ENCODE results near the gene MBD5. TPM values are rescaled to one million over a fixed set of nuclear protein-coding genes. Genes with fewer than 3 reads are reported as not detected.
"Not testable (repeated sequence)": the region's sequence is repeated elsewhere in the genome, so short reads cannot be mapped to it uniquely, and the experiment has no call there.

The MBD5 gene
- total RNA-seq, 1 donor from 2014 or later, result 13.2 TPM

GRCh38 chr2:148542614-148543013, 521.7 kb downstream of the MBD5 start:
- no peak for DNase-seq (ENCODE audit: low read depth)

- not testable (repeated sequence) for DNase-seq (ENCODE audit: low read depth)
Measured at GRCh38 chr2:148543088-148543540, 522.2 kb downstream of the MBD5 start.

- no peak for DNase-seq (ENCODE audit: low read depth)
Measured at GRCh38 chr2:148545390-148546256, 524.7 kb downstream of the MBD5 start.

DNA sequence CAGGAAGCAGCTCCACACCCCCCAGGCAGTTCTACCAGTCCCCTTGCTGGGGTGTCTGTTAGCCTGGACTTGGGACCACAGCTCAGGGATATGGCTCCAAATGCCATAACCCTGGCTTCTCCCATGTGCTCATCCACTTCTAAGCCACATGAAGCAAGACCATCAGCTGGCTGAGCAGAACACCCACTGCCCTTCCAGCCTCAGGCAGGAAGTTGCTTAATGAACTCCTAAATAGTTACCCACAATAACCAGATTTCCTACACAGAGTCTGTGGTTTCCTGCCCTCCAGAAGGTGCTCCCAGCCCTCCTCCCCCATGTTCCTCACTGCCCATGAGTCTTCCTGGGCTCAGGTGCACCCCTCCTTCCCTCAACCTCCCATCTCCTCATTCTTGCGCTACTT, 525.4 kb downstream of the MBD5 start:
- DNase-seq (ENCODE audit: low read depth), result no peak

DNA sequence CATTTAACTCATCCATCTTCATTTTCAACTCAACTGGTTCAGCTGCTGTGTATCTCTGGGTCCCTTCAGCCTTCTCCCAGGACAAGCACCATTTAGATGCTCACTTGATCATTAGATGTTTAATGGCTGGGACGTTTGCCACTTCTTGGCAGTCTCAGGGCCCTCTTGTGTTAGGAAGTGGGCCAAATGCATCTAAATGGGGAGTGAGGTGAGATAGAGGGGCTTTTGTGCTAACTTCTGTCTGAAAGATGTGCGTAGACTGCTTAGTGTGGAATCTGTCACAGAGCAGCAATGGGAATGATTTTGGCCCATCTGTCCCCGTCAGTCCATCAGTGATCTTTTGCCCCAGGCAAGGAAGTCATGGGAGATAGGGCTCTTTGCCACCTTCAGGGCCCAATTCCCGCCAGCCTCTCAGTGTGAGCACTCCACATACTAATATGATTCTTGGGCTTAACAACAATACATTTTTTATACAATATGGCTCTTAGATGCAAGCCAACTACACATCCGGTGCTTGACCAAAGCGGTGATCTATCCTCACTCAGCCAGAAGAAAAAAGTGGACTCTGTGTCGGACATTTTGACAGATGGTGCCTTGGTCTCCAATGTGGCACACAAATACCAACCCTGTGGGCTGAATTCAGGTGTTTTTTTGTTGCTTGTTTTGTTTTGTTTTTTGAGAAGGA, 528.0 kb downstream of the MBD5 start:
- DNase-seq (ENCODE audit: low read depth), result no peak

GRCh38 chr2:148552675-148553331, 531.9 kb downstream of the MBD5 start:
- no peak for DNase-seq (ENCODE audit: low read depth)

DNA sequence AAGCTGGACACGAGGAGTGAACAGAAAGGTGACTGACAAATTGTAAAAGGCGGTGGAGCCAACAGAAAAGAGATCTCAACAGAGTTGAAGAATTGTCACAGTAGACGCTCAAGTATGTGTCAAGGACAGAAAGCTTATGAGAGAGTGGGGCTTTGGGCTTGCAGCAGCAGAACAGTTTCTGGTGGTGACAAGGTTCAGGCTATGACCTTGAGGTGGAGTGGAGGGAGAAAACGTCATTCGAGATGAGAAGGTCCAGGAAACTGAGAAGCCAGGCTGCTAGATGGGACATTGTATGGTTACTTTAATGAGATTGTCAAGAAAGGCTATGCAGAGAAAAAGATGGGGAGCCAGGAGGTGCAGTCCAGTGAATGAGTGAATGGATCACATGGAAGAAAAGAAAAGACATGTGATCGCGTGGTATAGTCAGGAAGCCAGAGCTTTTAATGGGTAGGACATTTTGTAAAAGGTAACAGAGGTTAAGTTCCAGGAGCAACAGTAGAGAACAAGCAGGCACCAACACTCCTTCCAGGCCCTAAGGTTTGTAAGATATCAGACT, 532.5 kb downstream of the MBD5 start:
- no peak for DNase-seq (ENCODE audit: low read depth)

DNA sequence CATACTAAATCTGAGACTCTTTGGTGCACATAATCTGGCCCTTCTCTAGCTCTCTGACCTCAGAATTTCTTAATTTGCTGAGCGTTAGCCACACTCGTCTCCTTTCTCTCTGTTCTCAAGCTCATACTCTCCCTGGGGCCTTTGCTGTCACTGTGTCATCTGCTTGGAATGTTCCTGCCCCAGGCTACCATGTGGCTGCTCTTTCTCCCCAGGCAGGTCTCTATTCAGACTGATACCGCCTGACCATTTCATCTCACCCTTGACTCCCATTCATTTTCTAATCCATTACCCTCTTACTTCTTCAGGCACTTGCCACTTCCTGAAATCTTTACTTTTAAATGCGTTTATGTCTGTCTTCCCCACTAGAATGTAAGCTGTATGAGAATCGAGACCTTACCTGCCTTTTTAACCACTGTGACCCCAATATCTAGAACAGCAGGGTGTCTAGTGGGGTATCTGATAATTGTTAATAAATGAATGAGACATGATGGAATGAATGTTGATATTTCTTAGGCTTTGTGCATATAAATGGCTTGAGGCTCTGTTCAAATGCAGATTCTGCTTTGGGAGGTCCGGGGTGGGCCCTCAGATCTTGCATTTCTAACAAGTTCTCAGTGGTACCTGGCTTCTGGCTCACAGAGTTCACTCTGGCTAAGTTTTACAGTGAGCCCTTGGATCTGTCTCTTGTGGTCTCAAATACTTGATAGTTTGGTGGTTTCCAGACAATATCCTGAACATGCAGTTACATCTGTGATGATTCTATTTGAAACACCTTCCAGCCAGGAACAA, 533.8 kb downstream of the MBD5 start:
- peak; percentile 22 for DNase-seq (ENCODE audit: low read depth)

DNA sequence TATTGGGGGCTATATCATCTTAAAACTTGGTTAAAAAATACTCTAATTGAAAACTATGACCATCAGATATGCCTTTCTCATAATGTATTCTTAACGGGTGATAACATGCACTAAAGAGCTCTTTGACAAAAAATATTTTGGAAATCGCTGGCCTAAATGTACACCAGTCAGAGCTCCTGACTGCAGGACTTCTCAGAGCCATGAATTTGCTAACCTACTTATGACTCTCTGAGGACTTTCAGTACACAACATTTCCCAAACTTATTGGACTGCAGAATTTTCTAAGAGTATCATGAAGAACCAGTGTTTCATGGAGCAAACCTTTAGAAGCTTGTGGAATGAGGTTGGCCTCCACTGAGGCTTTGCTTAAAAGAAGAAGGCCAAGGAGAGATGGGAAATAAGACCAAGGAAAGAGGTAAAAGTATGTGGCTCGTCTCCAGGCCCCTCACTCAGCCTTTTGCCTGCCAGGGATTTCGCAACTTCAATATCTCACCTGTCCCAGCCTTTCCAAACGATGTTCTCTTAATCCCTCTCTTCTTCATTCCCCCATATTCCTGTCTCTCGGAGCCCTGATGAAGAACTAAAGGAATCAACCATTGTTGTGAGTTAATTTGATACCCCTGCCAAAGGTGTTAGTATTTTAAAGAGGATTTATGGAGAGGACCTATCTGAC, 534.9 kb downstream of the MBD5 start:
- no peak for DNase-seq (ENCODE audit: low read depth)

DNA sequence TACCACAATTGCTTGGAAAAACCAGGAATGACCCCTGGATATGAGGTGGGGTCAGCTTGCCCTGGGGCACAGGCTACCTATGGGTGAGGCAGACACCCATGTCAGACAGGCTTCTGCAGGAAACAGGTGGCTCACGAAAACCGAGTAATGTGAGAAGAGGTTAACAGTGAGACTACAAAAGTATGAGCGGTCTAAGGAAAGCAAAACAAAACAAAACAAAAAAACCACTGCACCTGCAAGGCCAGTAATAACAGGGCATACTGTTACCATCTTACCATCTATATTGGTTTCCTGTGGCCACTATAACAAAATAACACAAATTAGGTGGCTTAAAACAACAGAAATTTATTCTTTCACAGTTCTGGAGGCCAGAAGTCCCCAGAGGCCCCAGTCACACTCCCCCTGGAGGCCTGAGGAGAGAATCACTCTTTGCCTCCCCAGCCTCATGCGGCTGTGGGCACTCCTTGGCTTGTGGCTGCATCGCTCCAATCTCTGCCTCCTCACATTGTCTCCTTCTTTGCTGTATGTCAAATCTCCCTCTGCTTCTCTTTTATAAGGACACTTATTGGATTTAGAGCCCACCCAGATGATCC, 537.0 kb downstream of the MBD5 start:
- DNase-seq (ENCODE audit: low read depth), result no peak

GRCh38 chr2:148560496-148560895, 539.6 kb downstream of the MBD5 start:
- DNase-seq (ENCODE audit: low read depth), result peak; percentile 19

- no peak for DNase-seq (ENCODE audit: low read depth)
Measured at GRCh38 chr2:148561389-148561788, 540.5 kb downstream of the MBD5 start.

DNA sequence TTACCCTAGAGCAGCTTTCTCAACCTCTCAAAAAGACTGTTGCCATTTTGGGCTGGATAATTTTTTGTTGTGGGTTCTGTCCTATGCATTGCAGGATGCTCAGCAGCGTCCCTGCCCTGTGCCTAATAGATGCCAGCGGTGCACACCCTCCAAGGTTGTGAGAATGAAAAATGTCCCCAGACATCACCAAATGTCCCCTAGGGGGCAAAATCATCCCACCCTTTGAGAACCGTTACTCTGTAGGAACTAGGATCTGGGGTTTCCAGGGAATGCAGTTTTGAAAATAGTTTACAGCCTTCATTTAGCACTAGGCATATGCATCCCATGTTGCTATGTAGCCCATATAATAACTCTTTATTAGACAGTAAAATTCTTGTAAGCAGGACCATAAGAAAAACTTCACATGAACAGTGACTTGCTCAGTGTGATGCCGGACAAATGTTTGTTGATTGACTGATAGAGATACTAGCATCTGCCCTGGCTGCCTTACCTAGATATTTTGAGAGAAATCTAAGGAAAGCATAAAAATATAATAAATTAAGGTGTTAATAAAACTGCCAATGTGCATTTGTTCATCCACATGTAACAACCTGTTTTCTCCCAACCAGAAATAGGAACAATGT, 544.5 kb downstream of the MBD5 start:
- peak; percentile 9 for DNase-seq (ENCODE audit: low read depth)

Other genes starting within 250 kb of the MBD5 start
- 13.3 and 13.4 TPM in 2 replicates for gene ACVR2A, start 176.1 kb upstream of the MBD5 start, total RNA-seq
- 50.0 and 81.1 TPM in 2 replicates for gene ORC4, start 354 bp upstream of the MBD5 start, total RNA-seq